ENCODE measurements around the gene RGS21. TPM values are rescaled to one million over a fixed set of nuclear protein-coding genes. Genes with fewer than 3 reads are reported as not detected.

The RGS21 gene
- polyA plus RNA-seq, 3 donors: not detected

DNA sequence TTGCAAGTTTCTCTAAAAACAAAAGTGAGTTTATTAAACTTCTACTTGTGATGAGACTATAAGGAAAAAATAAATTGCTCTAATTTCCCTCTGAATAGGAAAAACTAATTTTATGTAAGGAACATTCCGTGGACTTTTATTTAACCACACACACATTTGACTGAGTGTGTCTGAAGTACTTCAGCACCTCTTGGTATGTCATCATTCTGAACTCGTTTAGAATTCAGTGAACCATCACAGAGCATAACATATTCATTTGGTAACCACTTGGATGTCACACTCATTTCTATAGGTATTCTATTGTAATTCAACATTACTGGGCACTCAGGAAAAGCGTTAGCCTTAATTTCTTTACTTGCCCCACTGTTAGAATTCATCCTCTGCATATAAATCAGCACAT, 79.1 kb downstream of the RGS21 start:
- no peak overlapping the region for H2AFZ ChIP-seq (ENCODE audit: insufficient read depth, low read depth, low read length, poor library complexity, severe bottlenecking)
- no peaks in the 10 kb centered on the region for H3K9me3 ChIP-seq (replicated peaks in 1 of 2; ENCODE audit: control insufficient read depth in 1 of 2, insufficient read depth in 1 of 2, low read length in 2 of 2)
- H4K20me1 ChIP-seq (ENCODE audit: insufficient read depth, low read length): no peaks in the 10 kb centered on the region
- DNase-seq: no peak
- H3K36me3 ChIP-seq (replicated peaks in 1 of 2; ENCODE audit: control insufficient read depth in 1 of 2, insufficient read depth in 2 of 2, low read length in 2 of 2): no peaks in the 10 kb centered on the region
- H3K27me3 ChIP-seq (ENCODE audit: control insufficient read depth in 2 of 2, insufficient read depth in 2 of 2, low read length in 2 of 2): no peaks in the 10 kb centered on the region
- WGBS (ENCODE audit: insufficient coverage): no CpG with 5 or more reads among the region's 3 CpGs
- H3K79me2 ChIP-seq (ENCODE audit: insufficient read depth, low read length): no peaks in the 10 kb centered on the region
- H3K4me2 ChIP-seq (replicated peaks; ENCODE audit: extremely low read depth, low read length, poor library complexity, severe bottlenecking): no peak overlapping the region
- intact Hi-C loops (cut with micrococcal nuclease): no loop called here
- TF ChIP-seq, protein P1, sequence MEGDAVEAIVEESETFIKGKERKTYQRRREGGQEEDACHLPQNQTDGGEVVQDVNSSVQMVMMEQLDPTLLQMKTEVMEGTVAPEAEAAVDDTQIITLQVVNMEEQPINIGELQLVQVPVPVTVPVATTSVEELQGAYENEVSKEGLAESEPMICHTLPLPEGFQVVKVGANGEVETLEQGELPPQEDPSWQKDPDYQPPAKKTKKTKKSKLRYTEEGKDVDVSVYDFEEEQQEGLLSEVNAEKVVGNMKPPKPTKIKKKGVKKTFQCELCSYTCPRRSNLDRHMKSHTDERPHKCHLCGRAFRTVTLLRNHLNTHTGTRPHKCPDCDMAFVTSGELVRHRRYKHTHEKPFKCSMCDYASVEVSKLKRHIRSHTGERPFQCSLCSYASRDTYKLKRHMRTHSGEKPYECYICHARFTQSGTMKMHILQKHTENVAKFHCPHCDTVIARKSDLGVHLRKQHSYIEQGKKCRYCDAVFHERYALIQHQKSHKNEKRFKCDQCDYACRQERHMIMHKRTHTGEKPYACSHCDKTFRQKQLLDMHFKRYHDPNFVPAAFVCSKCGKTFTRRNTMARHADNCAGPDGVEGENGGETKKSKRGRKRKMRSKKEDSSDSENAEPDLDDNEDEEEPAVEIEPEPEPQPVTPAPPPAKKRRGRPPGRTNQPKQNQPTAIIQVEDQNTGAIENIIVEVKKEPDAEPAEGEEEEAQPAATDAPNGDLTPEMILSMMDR (IDR thresholded peaks at IDR 0.05): no peak
- Mint-ChIP-seq H3K9me3 (peaks cover 0 to 3% (median 0%) of the 10 kb centered on the region in 7 donors), H3K4me3 (no peak overlapping the region), H3K4me1 (no peaks in the 10 kb centered on the region), H3K27me3 (ENCODE audit: low read depth in 3 of 3) (peaks cover 0 to 2% (median 0%) of the 10 kb centered on the region in 3 donors), H3K36me3 (no peaks in the 10 kb centered on the region), H3K27ac (no peak overlapping the region)
- no peaks in the 10 kb centered on the region for H3K4me1 ChIP-seq (ENCODE audit: control insufficient read depth in 1 of 2, insufficient read depth in 2 of 2, low read length in 2 of 2)
- H3K4me3 ChIP-seq (replicated peaks in 1 of 3; ENCODE audit: low read depth in 2 of 3, low read length in 3 of 3): no peak overlapping the region
- H3K27ac ChIP-seq (ENCODE audit: low read depth in 1 of 2, low read length in 2 of 2): no peak overlapping the region
- no peak overlapping the region for H3K9ac ChIP-seq (ENCODE audit: insufficient read depth, low read length, poor library complexity, severe bottlenecking)

DNA sequence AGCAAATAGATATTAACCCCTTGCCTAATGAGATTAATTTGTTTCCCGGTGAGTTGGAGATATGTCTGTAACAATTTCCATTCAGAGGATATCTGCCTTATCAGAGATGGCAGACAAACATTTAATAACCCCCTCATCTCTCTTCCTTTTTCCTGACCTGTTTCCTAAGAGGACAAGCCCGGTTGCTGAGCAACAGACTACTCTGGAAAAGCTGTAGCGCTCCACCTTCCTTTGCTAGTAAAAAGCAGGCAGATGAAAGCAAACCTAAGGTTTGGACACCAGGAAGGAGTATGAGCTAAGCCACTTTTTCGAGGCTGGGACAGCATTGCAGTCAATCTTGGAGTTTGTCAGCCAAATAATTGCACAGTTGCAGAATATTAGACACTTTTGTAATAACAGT, 82.4 kb downstream of the RGS21 start:
- Mint-ChIP-seq H3K4me1 (no peaks in the 10 kb centered on the region), H3K4me3 (no peak overlapping the region), H3K27me3 (ENCODE audit: low read depth in 3 of 3) (peaks cover 0 to 2% (median 0%) of the 10 kb centered on the region in 3 donors), H3K27ac (no peak overlapping the region), H3K36me3 (no peaks in the 10 kb centered on the region), H3K9me3 (peaks cover 0 to 3% (median 0%) of the 10 kb centered on the region in 7 donors)
- H3K9ac ChIP-seq (ENCODE audit: insufficient read depth, low read length, poor library complexity, severe bottlenecking): no peak overlapping the region
- H4K20me1 ChIP-seq (ENCODE audit: insufficient read depth, low read length): no peaks in the 10 kb centered on the region
- DNase-seq: no peak
- H3K4me1 ChIP-seq (ENCODE audit: control insufficient read depth in 1 of 2, insufficient read depth in 2 of 2, low read length in 2 of 2): no peaks in the 10 kb centered on the region
- no peaks in the 10 kb centered on the region for H3K79me2 ChIP-seq (ENCODE audit: insufficient read depth, low read length)
- TF ChIP-seq, protein P1 (IDR thresholded peaks at IDR 0.05): no peak
- H3K9me3 ChIP-seq (replicated peaks in 1 of 2; ENCODE audit: control insufficient read depth in 1 of 2, insufficient read depth in 1 of 2, low read length in 2 of 2): no peaks in the 10 kb centered on the region
- no peaks in the 10 kb centered on the region for H3K27me3 ChIP-seq (ENCODE audit: control insufficient read depth in 2 of 2, insufficient read depth in 2 of 2, low read length in 2 of 2)
- no peak overlapping the region for H3K4me2 ChIP-seq (replicated peaks; ENCODE audit: extremely low read depth, low read length, poor library complexity, severe bottlenecking)
- no peak overlapping the region for H3K27ac ChIP-seq (ENCODE audit: low read depth in 1 of 2, low read length in 2 of 2)
- intact Hi-C loops (cut with micrococcal nuclease): no loop called here
- H3K4me3 ChIP-seq (replicated peaks in 1 of 3; ENCODE audit: low read depth in 2 of 3, low read length in 3 of 3): no peak overlapping the region
- no peak overlapping the region for H2AFZ ChIP-seq (ENCODE audit: insufficient read depth, low read depth, low read length, poor library complexity, severe bottlenecking)
- WGBS (ENCODE audit: insufficient coverage): 38% methylated on average over 3 of the region's 4 CpGs
- H3K36me3 ChIP-seq (replicated peaks in 1 of 2; ENCODE audit: control insufficient read depth in 1 of 2, insufficient read depth in 2 of 2, low read length in 2 of 2): no peaks in the 10 kb centered on the region

All from CD14-positive monocyte (primary cell).